ENCODE measurements around the gene CYP39A1.

DNA sequence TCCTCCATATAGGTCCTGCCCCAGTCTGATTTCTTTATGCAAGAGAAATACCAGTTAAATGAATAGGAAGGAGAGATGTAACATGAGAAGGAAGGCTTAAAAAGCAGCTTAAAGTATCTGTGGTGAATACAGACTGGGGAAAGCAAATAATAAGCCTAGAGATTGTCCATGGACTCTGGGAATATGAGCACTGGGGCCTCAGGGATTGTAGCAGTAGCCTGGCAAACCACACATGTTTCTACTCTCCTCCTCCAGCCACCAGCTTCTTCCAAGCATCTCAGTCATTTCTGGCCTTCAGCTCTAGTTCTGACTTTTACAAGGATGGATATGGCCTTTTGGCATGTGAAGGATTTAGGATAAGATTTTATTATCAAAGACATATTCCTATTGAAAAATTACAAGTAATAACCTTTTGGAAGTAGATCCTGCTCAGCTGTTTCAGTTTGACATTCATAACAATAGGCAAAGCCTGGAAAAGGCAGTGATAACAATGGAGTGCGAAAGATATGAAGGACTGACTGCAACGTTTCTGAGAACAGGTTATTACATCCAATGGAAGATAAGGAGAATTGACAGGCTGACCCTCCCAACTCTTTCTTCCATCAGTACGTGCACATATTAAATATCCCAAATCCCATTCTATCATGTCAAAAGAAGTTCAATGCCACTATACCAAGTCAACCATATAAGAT lies 41.6 kb downstream of the CYP39A1 start:
- no peak for TF ChIP-seq CTCF (IDR thresholded peaks at IDR 0.05)
- no peak for TF ChIP-seq POLR2A (IDR thresholded peaks at IDR 0.05)
